Measurements from ENCODE around the gene TNS1. TPM values are rescaled to one million over a fixed set of nuclear protein-coding genes. Genes with fewer than 3 reads are reported as not detected.

TNS1 gene
- polyA plus RNA-seq, 3 donors, result 0.26 to 1.6 (median 1.5) TPM

DNA sequence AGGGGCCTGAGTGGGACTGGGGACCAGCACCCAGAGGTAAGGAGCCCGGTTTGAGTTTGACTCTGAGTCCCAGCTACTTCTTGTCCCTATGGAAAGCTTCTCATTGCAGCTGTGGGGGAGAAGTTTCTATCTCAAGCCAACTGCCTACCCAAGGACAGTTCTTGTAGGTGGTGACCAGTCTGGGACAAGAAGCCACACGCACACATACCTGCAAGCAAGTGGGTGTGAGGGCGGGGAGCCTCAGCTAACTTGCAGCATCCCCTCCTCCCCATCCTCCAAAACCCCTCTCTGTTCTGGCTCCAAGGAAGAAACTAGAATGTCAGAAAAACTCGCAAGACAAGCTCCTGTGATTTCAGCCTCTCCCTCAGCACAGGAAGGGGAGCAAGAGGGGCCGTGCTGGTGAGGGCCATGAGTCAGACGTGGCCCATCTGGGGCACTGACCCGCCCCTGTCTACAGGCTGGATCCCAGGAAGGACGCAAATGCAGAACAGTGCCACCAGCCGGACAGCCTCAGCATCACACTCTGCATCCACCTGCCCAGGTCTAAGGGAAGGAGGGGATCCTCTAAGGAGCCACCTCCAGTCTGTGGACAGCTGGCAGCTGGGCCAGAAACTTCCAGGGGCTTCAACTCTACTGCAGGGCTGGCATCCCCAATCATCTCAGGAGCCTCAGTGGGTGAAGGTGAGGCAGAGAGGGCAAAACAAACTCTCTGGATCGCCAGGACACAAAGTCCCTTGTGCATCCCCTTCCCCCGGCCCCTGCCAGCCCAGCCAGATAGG is 103.4 kb downstream of the TNS1 start:
- Mint-ChIP-seq H3K36me3 (peaks cover 30 to 41% of the 10 kb centered on the region in 2 donors), H3K4me1 (peaks cover 45% of the 10 kb centered on the region), H3K4me3 (peak overlapping the region in 1 of 2 donors; percentile 34), H3K27ac (peak overlapping the region; percentile 42 to 87 (median 75)), H3K27me3 (ENCODE audit: low read depth in 3 of 3) (peaks cover 0 to 3% (median 2%) of the 10 kb centered on the region in 3 donors), H3K9me3 (peaks cover 0 to 3% (median 0%) of the 10 kb centered on the region in 7 donors)
- Histone ChIP-seq H3K9me3 (replicated peaks in 1 of 2; ENCODE audit: control insufficient read depth in 1 of 2, insufficient read depth in 1 of 2, low read length in 2 of 2) (no peaks in the 10 kb centered on the region), H2AFZ (ENCODE audit: insufficient read depth, low read depth, low read length, poor library complexity, severe bottlenecking) (no peak overlapping the region), H3K4me3 (replicated peaks in 1 of 3; ENCODE audit: low read depth in 2 of 3, low read length in 3 of 3) (no peak overlapping the region), H3K36me3 (replicated peaks in 1 of 2; ENCODE audit: control insufficient read depth in 1 of 2, insufficient read depth in 2 of 2, low read length in 2 of 2) (peaks cover 8 to 31% of the 10 kb centered on the region in 2 donors), H3K79me2 (ENCODE audit: insufficient read depth, low read length) (no peaks in the 10 kb centered on the region), H4K20me1 (ENCODE audit: insufficient read depth, low read length) (no peaks in the 10 kb centered on the region), H3K9ac (ENCODE audit: insufficient read depth, low read length, poor library complexity, severe bottlenecking) (no peak overlapping the region), H3K27ac (ENCODE audit: low read depth in 1 of 2, low read length in 2 of 2) (peak overlapping the region in 1 of 2 donors; percentile 48), H3K4me1 (ENCODE audit: control insufficient read depth in 1 of 2, insufficient read depth in 2 of 2, low read length in 2 of 2) (peaks cover 27 to 41% of the 10 kb centered on the region in 2 donors), H3K27me3 (ENCODE audit: control insufficient read depth in 2 of 2, insufficient read depth in 2 of 2, low read length in 2 of 2) (no peaks in the 10 kb centered on the region), H3K4me2 (replicated peaks; ENCODE audit: extremely low read depth, low read length, poor library complexity, severe bottlenecking) (no peak overlapping the region)
- intact Hi-C loops (cut with micrococcal nuclease), result loop anchor here (5.0 to 10.0 kb wide), 3 partner anchors 33 to 85 kb away; no protein-coding TSS in a partner anchor
- DNase-seq, result peak; percentile 72 to 78 (median 74)
- 57% methylated on average over 5 of the region's 11 CpGs for WGBS (ENCODE audit: insufficient coverage)
- peak; percentile 66 for TF ChIP-seq CTCF (IDR thresholded peaks at IDR 0.05)

DNA sequence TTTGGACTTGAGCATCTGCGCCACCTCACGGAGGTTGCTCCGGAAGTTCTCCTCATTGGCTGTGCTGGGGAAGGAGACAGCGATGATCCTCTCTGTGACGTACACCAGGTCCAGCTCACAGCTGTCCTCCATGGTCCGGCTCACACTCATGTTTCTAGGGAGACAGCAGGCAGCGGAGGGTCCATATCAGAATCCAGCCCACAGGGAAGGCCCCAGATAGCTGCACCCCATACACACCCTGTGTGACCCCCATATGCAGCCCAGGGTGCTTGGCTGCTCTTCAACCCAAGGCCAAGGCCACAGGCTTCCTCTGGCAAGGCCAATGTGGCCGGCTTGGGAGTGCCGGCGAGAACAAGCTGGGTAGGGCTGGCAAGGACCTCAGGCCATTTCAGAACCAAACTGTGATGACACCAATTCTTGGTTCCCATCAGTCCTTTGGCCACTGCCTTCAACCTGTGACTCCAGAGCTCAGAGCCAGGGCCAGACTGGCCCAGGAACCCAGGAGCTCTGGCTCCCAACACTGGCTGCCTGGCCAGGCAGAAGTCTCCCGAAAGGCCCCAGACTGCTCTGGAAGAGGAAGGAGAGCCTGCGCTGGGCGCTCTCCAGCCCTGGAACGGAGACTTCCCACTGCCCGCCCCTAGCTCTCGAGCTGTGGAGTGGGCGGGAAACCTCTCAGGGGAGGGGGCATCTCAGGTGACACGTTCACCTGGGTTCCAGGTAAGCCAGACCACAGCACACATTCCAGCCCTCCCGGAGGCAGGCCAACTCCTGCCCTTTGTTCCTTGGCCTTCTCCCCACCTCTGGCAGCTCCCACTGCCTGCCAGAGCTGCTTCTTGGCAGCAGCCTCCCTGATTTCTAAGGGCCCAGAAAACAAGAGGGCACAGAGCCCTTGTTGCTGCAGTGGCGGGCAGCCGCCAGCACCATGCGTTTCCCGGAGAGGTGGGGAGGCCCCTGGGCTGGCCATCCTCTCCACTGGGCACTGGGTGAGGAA is 104.7 kb downstream of the TNS1 start:
- Histone ChIP-seq H4K20me1 (ENCODE audit: insufficient read depth, low read length) (no peaks in the 10 kb centered on the region), H3K79me2 (ENCODE audit: insufficient read depth, low read length) (no peaks in the 10 kb centered on the region), H3K4me3 (replicated peaks in 1 of 3; ENCODE audit: low read depth in 2 of 3, low read length in 3 of 3) (no peak overlapping the region), H3K27me3 (ENCODE audit: control insufficient read depth in 2 of 2, insufficient read depth in 2 of 2, low read length in 2 of 2) (no peaks in the 10 kb centered on the region), H3K4me2 (replicated peaks; ENCODE audit: extremely low read depth, low read length, poor library complexity, severe bottlenecking) (no peak overlapping the region), H3K9me3 (replicated peaks in 1 of 2; ENCODE audit: control insufficient read depth in 1 of 2, insufficient read depth in 1 of 2, low read length in 2 of 2) (no peaks in the 10 kb centered on the region), H3K27ac (ENCODE audit: low read depth in 1 of 2, low read length in 2 of 2) (no peak overlapping the region), H2AFZ (ENCODE audit: insufficient read depth, low read depth, low read length, poor library complexity, severe bottlenecking) (no peak overlapping the region), H3K4me1 (ENCODE audit: control insufficient read depth in 1 of 2, insufficient read depth in 2 of 2, low read length in 2 of 2) (peaks cover 21 to 30% of the 10 kb centered on the region in 2 donors), H3K36me3 (replicated peaks in 1 of 2; ENCODE audit: control insufficient read depth in 1 of 2, insufficient read depth in 2 of 2, low read length in 2 of 2) (peaks cover 8 to 36% of the 10 kb centered on the region in 2 donors), H3K9ac (ENCODE audit: insufficient read depth, low read length, poor library complexity, severe bottlenecking) (no peak overlapping the region)
- peaks cover 0 to 2% (median 0%) of the 10 kb centered on the region in 3 donors for H3K27me3 Mint-ChIP-seq (ENCODE audit: low read depth in 3 of 3)
- intact Hi-C loops (cut with micrococcal nuclease), result loop anchor here in 1 of 2 donors (5.0 to 10.0 kb wide), 2 partner anchors 34 to 87 kb away; no protein-coding TSS in a partner anchor
- TF ChIP-seq CTCF (IDR thresholded peaks at IDR 0.05), result no peak
- no peak overlapping the region for H3K4me3 Mint-ChIP-seq
- H3K36me3 Mint-ChIP-seq, result peaks cover 25 to 37% of the 10 kb centered on the region in 2 donors
- H3K4me1 Mint-ChIP-seq, result peaks cover 36% of the 10 kb centered on the region
- no peaks in the 10 kb centered on the region for H3K9me3 Mint-ChIP-seq
- DNase-seq, result no peak
- WGBS (ENCODE audit: insufficient coverage), result 90% methylated on average over 14 of the region's 23 CpGs
- H3K27ac Mint-ChIP-seq, result peak overlapping the region in 3 of 7 donors; percentile 13 to 69 (median 49)

Data from CD14-positive monocyte (primary cell).